WI38 (cell line): ENCODE measurements around the gene PLD1.
"Not testable (repeated sequence)": the region's sequence is repeated elsewhere in the genome, so short reads cannot be mapped to it uniquely, and the experiment has no call there.

Experiments used
- H3K4me3 ChIP-seq: 2 replicates; pipeline ENCODE4 v1.5.1; 2011; ENCODE audit warnings: low read depth, mild to moderate bottlenecking, control low read depth, low read length
- CTCF ChIP-seq: IDR thresholded peaks from 2 replicates; pipeline ENCODE4 v1.5.1; 2012; ENCODE audit warnings: low read depth, mild to moderate bottlenecking, control low read depth, low read length

Gene PLD1

GRCh38 chr3:171704002-171704401 lies 106.3 kb downstream of the PLD1 start:
- no peak overlapping the region for H3K4me3 ChIP-seq
- TF ChIP-seq CTCF: peak; percentile 55

GRCh38 chr3:171703144-171703543 lies 107.1 kb downstream of the PLD1 start:
- no peak overlapping the region for H3K4me3 ChIP-seq
- no peak for TF ChIP-seq CTCF

GRCh38 chr3:171700653-171701052 lies 109.6 kb downstream of the PLD1 start:
- TF ChIP-seq CTCF: no peak
- H3K4me3 ChIP-seq: no peak overlapping the region

GRCh38 chr3:171700157-171700556 lies 110.1 kb downstream of the PLD1 start:
- no peak for TF ChIP-seq CTCF
- H3K4me3 ChIP-seq: no peak overlapping the region

- TF ChIP-seq CTCF: no peak
- no peak overlapping the region for H3K4me3 ChIP-seq
Observed at GRCh38 chr3:171699601-171700000, 110.7 kb downstream of the PLD1 start.

- no peak for TF ChIP-seq CTCF
- no peak overlapping the region for H3K4me3 ChIP-seq
Observed at GRCh38 chr3:171696805-171697204, 113.5 kb downstream of the PLD1 start.

- no peak for TF ChIP-seq CTCF
- H3K4me3 ChIP-seq: no peak overlapping the region
Observed at GRCh38 chr3:171695426-171695825, 114.9 kb downstream of the PLD1 start.

GRCh38 chr3:171694888-171695287 lies 115.4 kb downstream of the PLD1 start:
- TF ChIP-seq CTCF: no peak
- H3K4me3 ChIP-seq: no peak overlapping the region

GRCh38 chr3:171692551-171692950 lies 117.7 kb downstream of the PLD1 start:
- H3K4me3 ChIP-seq: not testable (repeated sequence)
